GM20431 (cell line): Measurements from ENCODE around the gene TRDMT1.

ENCODE experiments used
- in situ Hi-C: fragments of 300-500 bp; cut with MseI, MboI; formaldehyde crosslinking; loops from one replicate; pipeline ENCODE4 v1.15.0; 2020; ENCODE audit warnings: low sequenced_read_pairs; ENCODE audit not compliant: unreplicated experiment

Gene TRDMT1

GRCh38 chr10:17232276-17232960 is 30.9 kb upstream of the TRDMT1 start:
- in situ Hi-C loops, result no loop called here

GRCh38 chr10:17231788-17232187 is 30.3 kb upstream of the TRDMT1 start:
- in situ Hi-C loops, result no loop called here

GRCh38 chr10:17229967-17230682 is 28.7 kb upstream of the TRDMT1 start:
- in situ Hi-C loops, result no loop called here

- in situ Hi-C loops, result no loop called here
Measured at GRCh38 chr10:17229717-17229966, 28.2 kb upstream of the TRDMT1 start.

GRCh38 chr10:17229016-17229716 is 27.7 kb upstream of the TRDMT1 start:
- in situ Hi-C loops, result no loop called here

- in situ Hi-C loops, result no loop called here
Measured at GRCh38 chr10:17228091-17229015, 26.9 kb upstream of the TRDMT1 start, which contains the start of gene VIM. Gene VIM (plus strand): TSS chr10:17228241. CDS start chr10:17229423, 1,182 bp downstream.

- in situ Hi-C loops, result no loop called here
Measured at GRCh38 chr10:17227367-17228090, 26.1 kb upstream of the TRDMT1 start.

- in situ Hi-C loops, result no loop called here
Measured at GRCh38 chr10:17226891-17227303, 25.4 kb upstream of the TRDMT1 start.

- in situ Hi-C loops, result no loop called here
Measured at GRCh38 chr10:17225808-17226207, 24.3 kb upstream of the TRDMT1 start.

- in situ Hi-C loops, result no loop called here
Measured at GRCh38 chr10:17222329-17222728, 20.9 kb upstream of the TRDMT1 start.

GRCh38 chr10:17220652-17221100 is 19.2 kb upstream of the TRDMT1 start:
- in situ Hi-C loops, result no loop called here

- in situ Hi-C loops, result no loop called here
Measured at GRCh38 chr10:17219024-17219423, 17.6 kb upstream of the TRDMT1 start.

- in situ Hi-C loops, result no loop called here
Measured at GRCh38 chr10:17217631-17218232, 16.3 kb upstream of the TRDMT1 start.

GRCh38 chr10:17216901-17217395 is 15.5 kb upstream of the TRDMT1 start:
- in situ Hi-C loops, result no loop called here

GRCh38 chr10:17216217-17216900 is 14.9 kb upstream of the TRDMT1 start:
- in situ Hi-C loops, result no loop called here

GRCh38 chr10:17215782-17216122 is 14.3 kb upstream of the TRDMT1 start:
- in situ Hi-C loops, result no loop called here

GRCh38 chr10:17214971-17215781 is 13.7 kb upstream of the TRDMT1 start:
- in situ Hi-C loops, result no loop called here

GRCh38 chr10:17214526-17214925 is 13.1 kb upstream of the TRDMT1 start:
- in situ Hi-C loops, result no loop called here
